ENCODE measurements around the gene SKI.

Gene SKI

GRCh38 chr1:2298685-2299084 lies 70.6 kb downstream of the SKI start:
- Histone ChIP-seq H3K36me3 (replicated peaks; ENCODE audit: low read depth, low read length) (no peaks in the 10 kb centered on the region), H3K9ac (ENCODE audit: low read length) (no peak overlapping the region), H3K79me2 (ENCODE audit: low read length) (peaks cover 71% of the 10 kb centered on the region), H4K20me1 (ENCODE audit: insufficient read depth, low read length) (peaks cover 66% of the 10 kb centered on the region), H3K9me3 (ENCODE audit: insufficient read depth, low read length) (no peaks in the 10 kb centered on the region), H3K27me3 (ENCODE audit: low read depth, low read length) (no peaks in the 10 kb centered on the region), H3K4me3 (ENCODE audit: low read length) (no peak overlapping the region), H3K4me2 (ENCODE audit: low read length) (no peak overlapping the region), H2AFZ (ENCODE audit: low read depth, low read length) (no peak overlapping the region), H3K4me1 (ENCODE audit: low read length) (peaks cover 28% of the 10 kb centered on the region), H3K27ac (ENCODE audit: low read length) (no peak overlapping the region)
- TF ChIP-seq CTCF (IDR thresholded peaks at IDR 0.05; ENCODE audit: low read depth, low read length) (no peak), EZH2phosphoT487 (IDR thresholded peaks at IDR 0.05; ENCODE audit: low read depth) (no peak)

- no peaks in the 10 kb centered on the region for H3K27me3 ChIP-seq (ENCODE audit: low read depth, low read length)
- no peak overlapping the region for H2AFZ ChIP-seq (ENCODE audit: low read depth, low read length)
- H4K20me1 ChIP-seq (ENCODE audit: insufficient read depth, low read length): peaks cover 61% of the 10 kb centered on the region
- H3K9me3 ChIP-seq (ENCODE audit: insufficient read depth, low read length): no peaks in the 10 kb centered on the region
- no peak overlapping the region for H3K27ac ChIP-seq (ENCODE audit: low read length)
- no peak overlapping the region for H3K4me3 ChIP-seq (ENCODE audit: low read length)
- H3K9ac ChIP-seq (ENCODE audit: low read length): no peak overlapping the region
- peak overlapping the region; percentile 97 for H3K4me2 ChIP-seq (ENCODE audit: low read length)
- TF ChIP-seq EZH2phosphoT487 (IDR thresholded peaks at IDR 0.05; ENCODE audit: low read depth) (no peak), CTCF (IDR thresholded peaks at IDR 0.05; ENCODE audit: low read depth, low read length) (no peak)
- peaks cover 28% of the 10 kb centered on the region for H3K4me1 ChIP-seq (ENCODE audit: low read length)
- peaks cover 66% of the 10 kb centered on the region for H3K79me2 ChIP-seq (ENCODE audit: low read length)
- no peaks in the 10 kb centered on the region for H3K36me3 ChIP-seq (replicated peaks; ENCODE audit: low read depth, low read length)
Measured at GRCh38 chr1:2299131-2299627, 71.1 kb downstream of the SKI start.

DNA sequence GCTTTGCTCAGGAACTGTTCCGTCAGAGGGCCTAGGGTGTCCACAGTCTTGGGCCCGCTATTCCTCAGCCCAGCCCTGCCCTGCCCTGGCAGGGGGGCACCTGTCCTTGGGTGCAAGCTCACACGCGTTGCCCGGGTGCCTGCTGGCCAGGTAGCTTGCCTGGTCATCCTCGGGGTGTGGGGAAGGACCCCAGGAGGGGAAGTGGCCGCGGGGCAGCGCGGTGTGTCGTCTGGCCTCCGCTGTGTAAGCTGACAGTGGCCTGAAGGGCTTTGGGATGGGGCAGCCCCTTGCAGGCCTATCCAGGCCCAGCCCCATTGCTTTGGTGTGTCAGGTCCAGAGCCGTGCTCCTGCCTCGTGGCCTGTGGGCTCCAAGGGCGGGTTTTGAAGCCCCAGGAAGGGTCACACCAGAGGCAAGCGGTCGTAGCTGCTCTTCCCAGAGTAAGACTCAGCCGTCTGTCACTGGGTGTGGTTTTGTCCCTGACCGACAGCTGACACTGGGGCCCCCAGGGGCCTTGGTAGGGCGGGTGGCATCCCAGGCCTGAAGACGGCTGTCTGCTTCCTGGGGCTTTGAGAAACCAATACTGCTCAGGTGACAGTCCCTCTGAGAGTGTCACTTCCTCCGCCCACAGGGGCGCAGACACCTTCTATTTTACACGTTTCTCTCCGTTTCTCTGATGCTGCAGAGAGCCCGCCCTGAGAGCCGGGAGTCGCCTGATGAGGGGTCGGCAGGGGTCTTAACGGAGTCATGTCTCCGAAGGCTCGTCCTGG lies 72.1 kb downstream of the SKI start:
- H2AFZ ChIP-seq (ENCODE audit: low read depth, low read length): no peak overlapping the region
- peaks cover 28% of the 10 kb centered on the region for H3K4me1 ChIP-seq (ENCODE audit: low read length)
- peak overlapping the region; percentile 97 for H3K4me2 ChIP-seq (ENCODE audit: low read length)
- TF ChIP-seq CTCF (IDR thresholded peaks at IDR 0.05; ENCODE audit: low read depth, low read length): no peak
- no peak for TF ChIP-seq EZH2phosphoT487 (IDR thresholded peaks at IDR 0.05; ENCODE audit: low read depth)
- peak overlapping the region; percentile 91 for H3K9ac ChIP-seq (ENCODE audit: low read length)
- no peaks in the 10 kb centered on the region for H3K9me3 ChIP-seq (ENCODE audit: insufficient read depth, low read length)
- H4K20me1 ChIP-seq (ENCODE audit: insufficient read depth, low read length): peaks cover 51% of the 10 kb centered on the region
- peak overlapping the region; percentile 93 for H3K27ac ChIP-seq (ENCODE audit: low read length)
- H3K79me2 ChIP-seq (ENCODE audit: low read length): peaks cover 57% of the 10 kb centered on the region
- H3K27me3 ChIP-seq (ENCODE audit: low read depth, low read length): no peaks in the 10 kb centered on the region
- no peaks in the 10 kb centered on the region for H3K36me3 ChIP-seq (replicated peaks; ENCODE audit: low read depth, low read length)
- H3K4me3 ChIP-seq (ENCODE audit: low read length): peak overlapping the region; percentile 85

- peak overlapping the region; percentile 97 for H3K4me2 ChIP-seq (ENCODE audit: low read length)
- peaks cover 28% of the 10 kb centered on the region for H3K4me1 ChIP-seq (ENCODE audit: low read length)
- H3K4me3 ChIP-seq (ENCODE audit: low read length): peak overlapping the region; percentile 85
- peak overlapping the region; percentile 91 for H3K9ac ChIP-seq (ENCODE audit: low read length)
- no peaks in the 10 kb centered on the region for H3K36me3 ChIP-seq (replicated peaks; ENCODE audit: low read depth, low read length)
- TF ChIP-seq CTCF (IDR thresholded peaks at IDR 0.05; ENCODE audit: low read depth, low read length) (no peak), EZH2phosphoT487 (IDR thresholded peaks at IDR 0.05; ENCODE audit: low read depth) (no peak)
- H2AFZ ChIP-seq (ENCODE audit: low read depth, low read length): no peak overlapping the region
- H3K27ac ChIP-seq (ENCODE audit: low read length): peak overlapping the region; percentile 93
- peaks cover 43% of the 10 kb centered on the region for H4K20me1 ChIP-seq (ENCODE audit: insufficient read depth, low read length)
- H3K79me2 ChIP-seq (ENCODE audit: low read length): peaks cover 53% of the 10 kb centered on the region
- no peaks in the 10 kb centered on the region for H3K9me3 ChIP-seq (ENCODE audit: insufficient read depth, low read length)
- H3K27me3 ChIP-seq (ENCODE audit: low read depth, low read length): no peaks in the 10 kb centered on the region
Measured at GRCh38 chr1:2300851-2301606, 72.9 kb downstream of the SKI start.

Measured in OCI-LY3 (cell line).